Stomach (tissue), 4 donors: ENCODE results near the gene COMMD1.

Experiments
- POLR2A ChIP-seq, 4 donors: fragments of 450-650 bp; IDR thresholded peaks; one replicate each; pipeline ENCODE4 v1.6.1; 2016; ENCODE audit warnings: antibody characterized with exemption in 4 of 4, control low read depth in 2 of 4, mild to moderate bottlenecking in 1 of 4, moderate library complexity in 1 of 4
- POLR2AphosphoS5 ChIP-seq, 3 donors: sonication (generic); formaldehyde crosslinking; IDR thresholded peaks; one replicate each; pipeline ENCODE4 v1.6.1; 2016; ENCODE audit warnings: antibody characterized with exemption in 3 of 3
- TF ChIP-seq, protein P1 (sequence below), 7 experiments: fragments of 450-650 bp in 4 of 7; fragments of 200-600 bp in 3 of 7; sonication (generic) in 3 of 7; IDR thresholded peaks; one replicate each; pipeline ENCODE4 v1.5.1; 2016 to 2019; ENCODE audit warnings: antibody characterized with exemption in 7 of 7, control low read depth in 2 of 7, mild to moderate bottlenecking in 1 of 7

DNA sequence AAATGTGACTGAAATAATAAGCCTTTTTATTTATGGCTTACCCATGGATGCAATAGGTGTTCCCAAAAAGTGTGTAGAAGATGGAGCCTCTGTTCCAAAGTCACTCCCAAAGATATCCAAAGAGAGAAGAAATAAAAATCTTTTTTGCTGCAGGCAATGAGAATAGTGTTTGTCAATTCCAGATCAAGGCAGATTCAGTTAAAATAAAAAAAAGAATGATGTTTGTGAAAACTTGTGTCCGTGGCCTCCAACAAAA is 43.9 kb downstream of the COMMD1 start:
- TF ChIP-seq, protein P1, sequence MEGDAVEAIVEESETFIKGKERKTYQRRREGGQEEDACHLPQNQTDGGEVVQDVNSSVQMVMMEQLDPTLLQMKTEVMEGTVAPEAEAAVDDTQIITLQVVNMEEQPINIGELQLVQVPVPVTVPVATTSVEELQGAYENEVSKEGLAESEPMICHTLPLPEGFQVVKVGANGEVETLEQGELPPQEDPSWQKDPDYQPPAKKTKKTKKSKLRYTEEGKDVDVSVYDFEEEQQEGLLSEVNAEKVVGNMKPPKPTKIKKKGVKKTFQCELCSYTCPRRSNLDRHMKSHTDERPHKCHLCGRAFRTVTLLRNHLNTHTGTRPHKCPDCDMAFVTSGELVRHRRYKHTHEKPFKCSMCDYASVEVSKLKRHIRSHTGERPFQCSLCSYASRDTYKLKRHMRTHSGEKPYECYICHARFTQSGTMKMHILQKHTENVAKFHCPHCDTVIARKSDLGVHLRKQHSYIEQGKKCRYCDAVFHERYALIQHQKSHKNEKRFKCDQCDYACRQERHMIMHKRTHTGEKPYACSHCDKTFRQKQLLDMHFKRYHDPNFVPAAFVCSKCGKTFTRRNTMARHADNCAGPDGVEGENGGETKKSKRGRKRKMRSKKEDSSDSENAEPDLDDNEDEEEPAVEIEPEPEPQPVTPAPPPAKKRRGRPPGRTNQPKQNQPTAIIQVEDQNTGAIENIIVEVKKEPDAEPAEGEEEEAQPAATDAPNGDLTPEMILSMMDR (IDR thresholded peaks at IDR 0.05) = no peak
- no peak for TF ChIP-seq POLR2A (IDR thresholded peaks at IDR 0.05)
- no peak for TF ChIP-seq POLR2AphosphoS5 (IDR thresholded peaks at IDR 0.05)
